ENCODE data around the gene LRRC73.
A peak's percentile ranks its signal among the peaks of the same experiment; 100 is the strongest.

LRRC73 gene

DNA sequence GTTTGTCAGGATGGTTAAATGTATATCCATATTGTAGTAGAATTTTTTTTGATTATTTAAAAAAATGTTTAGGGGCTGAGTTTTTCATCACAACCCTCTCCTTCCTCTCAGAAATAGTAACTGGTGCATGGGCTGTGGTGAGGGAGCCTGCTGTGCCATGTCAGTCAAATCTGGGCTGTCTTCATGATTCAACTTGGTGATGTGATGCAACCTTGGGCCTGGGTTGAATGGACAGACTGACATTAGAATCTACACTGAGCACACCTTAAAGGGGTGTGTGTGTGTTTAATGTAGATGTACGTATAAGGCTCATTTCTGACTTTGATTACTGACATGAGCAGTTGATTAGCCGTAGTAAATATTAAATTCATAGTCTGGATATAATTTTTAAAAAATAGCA, 29.1 kb downstream of the LRRC73 start:
- TF ChIP-seq SIN3A (IDR thresholded peaks at IDR 0.05; ENCODE audit: borderline replicate concordance, insufficient read depth, low read length) (no peak), TAF1 (IDR thresholded peaks at IDR 0.05; ENCODE audit: borderline replicate concordance, insufficient read depth, low read length) (no peak), FOXP2 (optimal IDR thresholded peaks at IDR 0.05; ENCODE audit: borderline replicate concordance, extremely low read depth, extremely low read length, insufficient read depth) (no peak), POLR2AphosphoS5 (IDR thresholded peaks at IDR 0.05; ENCODE audit: low read depth, low read length) (no peak)
- TF ChIP-seq, protein P1, sequence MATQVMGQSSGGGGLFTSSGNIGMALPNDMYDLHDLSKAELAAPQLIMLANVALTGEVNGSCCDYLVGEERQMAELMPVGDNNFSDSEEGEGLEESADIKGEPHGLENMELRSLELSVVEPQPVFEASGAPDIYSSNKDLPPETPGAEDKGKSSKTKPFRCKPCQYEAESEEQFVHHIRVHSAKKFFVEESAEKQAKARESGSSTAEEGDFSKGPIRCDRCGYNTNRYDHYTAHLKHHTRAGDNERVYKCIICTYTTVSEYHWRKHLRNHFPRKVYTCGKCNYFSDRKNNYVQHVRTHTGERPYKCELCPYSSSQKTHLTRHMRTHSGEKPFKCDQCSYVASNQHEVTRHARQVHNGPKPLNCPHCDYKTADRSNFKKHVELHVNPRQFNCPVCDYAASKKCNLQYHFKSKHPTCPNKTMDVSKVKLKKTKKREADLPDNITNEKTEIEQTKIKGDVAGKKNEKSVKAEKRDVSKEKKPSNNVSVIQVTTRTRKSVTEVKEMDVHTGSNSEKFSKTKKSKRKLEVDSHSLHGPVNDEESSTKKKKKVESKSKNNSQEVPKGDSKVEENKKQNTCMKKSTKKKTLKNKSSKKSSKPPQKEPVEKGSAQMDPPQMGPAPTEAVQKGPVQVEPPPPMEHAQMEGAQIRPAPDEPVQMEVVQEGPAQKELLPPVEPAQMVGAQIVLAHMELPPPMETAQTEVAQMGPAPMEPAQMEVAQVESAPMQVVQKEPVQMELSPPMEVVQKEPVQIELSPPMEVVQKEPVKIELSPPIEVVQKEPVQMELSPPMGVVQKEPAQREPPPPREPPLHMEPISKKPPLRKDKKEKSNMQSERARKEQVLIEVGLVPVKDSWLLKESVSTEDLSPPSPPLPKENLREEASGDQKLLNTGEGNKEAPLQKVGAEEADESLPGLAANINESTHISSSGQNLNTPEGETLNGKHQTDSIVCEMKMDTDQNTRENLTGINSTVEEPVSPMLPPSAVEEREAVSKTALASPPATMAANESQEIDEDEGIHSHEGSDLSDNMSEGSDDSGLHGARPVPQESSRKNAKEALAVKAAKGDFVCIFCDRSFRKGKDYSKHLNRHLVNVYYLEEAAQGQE (IDR thresholded peaks at IDR 0.05; ENCODE audit: insufficient read depth in 1 of 2, low read depth in 2 of 2, low read length in 2 of 2), result no peak

DNA sequence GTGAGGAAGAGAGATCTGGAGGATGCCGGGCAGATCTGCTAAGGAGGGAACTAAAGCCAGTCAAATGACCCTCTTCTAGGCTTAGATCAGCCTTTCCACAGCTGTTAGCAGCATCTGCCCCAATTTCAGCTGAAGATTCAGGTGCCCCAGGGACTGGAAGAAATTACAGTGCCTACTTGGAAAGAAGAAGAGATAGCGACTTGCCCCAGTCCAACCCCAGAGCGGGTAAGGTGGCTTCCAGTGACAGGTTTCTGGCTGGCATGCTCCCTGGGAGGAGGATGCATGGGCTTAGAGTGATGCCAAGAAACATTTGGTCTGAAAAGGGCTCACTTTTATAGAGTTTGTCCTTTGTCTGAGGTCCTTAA, 32.2 kb downstream of the LRRC73 start:
- TF ChIP-seq SIN3A (IDR thresholded peaks at IDR 0.05; ENCODE audit: borderline replicate concordance, insufficient read depth, low read length) (no peak), POLR2AphosphoS5 (IDR thresholded peaks at IDR 0.05; ENCODE audit: low read depth, low read length) (no peak), TAF1 (IDR thresholded peaks at IDR 0.05; ENCODE audit: borderline replicate concordance, insufficient read depth, low read length) (no peak), FOXP2 (optimal IDR thresholded peaks at IDR 0.05; ENCODE audit: borderline replicate concordance, extremely low read depth, extremely low read length, insufficient read depth) (no peak)
- TF ChIP-seq, protein P1 (IDR thresholded peaks at IDR 0.05; ENCODE audit: insufficient read depth in 1 of 2, low read depth in 2 of 2, low read length in 2 of 2), result no peak

DNA sequence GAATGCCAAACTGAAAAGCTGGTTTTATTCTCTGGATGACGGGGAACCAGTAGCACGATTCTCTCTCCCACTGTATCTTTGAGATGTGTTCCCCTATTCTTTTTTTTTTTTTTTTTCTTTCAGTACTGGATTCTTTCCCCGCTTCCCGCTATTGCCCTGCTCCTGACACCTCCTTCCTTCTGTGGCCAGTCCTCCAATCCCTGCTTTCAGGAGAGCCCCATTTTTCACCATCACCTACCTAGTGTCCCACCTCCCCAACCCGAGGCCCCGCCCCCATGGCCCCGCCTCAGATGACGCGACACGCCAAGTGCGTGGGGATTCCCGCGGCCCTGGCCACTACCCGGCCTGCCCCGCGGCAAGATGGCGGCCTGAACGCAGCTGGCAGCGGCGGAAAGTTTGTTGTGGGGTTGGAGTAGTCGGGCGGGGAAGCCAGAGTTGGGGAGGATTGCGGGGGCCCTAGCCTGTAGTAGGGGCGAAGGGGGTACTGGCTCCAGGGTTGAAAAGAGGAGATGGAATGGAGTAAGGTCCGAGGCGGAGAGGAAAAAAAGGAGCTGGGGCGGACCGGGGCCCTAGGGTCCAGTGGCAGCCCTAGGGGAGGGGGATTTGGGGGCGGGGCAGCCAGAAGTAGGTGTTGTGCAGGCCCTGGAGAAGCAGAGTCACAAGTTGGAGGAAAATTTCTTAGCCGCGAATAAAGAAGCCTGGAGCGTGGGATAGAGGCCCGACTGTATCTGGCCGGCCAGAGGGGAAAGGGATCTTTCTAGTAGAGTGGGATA, 32.7 kb downstream of the LRRC73 start, which contains the start of gene TJAP1:
Gene TJAP1, plus strand, starts transcription at position 336 of the 773 bp plus-strand sequence. CDS start 21,432 bp downstream, outside the sequence.
- TF ChIP-seq POLR2AphosphoS5 (IDR thresholded peaks at IDR 0.05; ENCODE audit: low read depth, low read length) (peak; percentile 99), FOXP2 (optimal IDR thresholded peaks at IDR 0.05; ENCODE audit: borderline replicate concordance, extremely low read depth, extremely low read length, insufficient read depth) (peak; percentile 40), TAF1 (IDR thresholded peaks at IDR 0.05; ENCODE audit: borderline replicate concordance, insufficient read depth, low read length) (peak; percentile 95), SIN3A (IDR thresholded peaks at IDR 0.05; ENCODE audit: borderline replicate concordance, insufficient read depth, low read length) (peak; percentile 93; the same call in 1 of the 2 replicates)
- TF ChIP-seq, protein P1 (IDR thresholded peaks at IDR 0.05; ENCODE audit: insufficient read depth in 1 of 2, low read depth in 2 of 2, low read length in 2 of 2), result 0 out of 4 replicates have a peak, but pooled peaks of 1 of the 2 experiments have one; percentile 40

DNA sequence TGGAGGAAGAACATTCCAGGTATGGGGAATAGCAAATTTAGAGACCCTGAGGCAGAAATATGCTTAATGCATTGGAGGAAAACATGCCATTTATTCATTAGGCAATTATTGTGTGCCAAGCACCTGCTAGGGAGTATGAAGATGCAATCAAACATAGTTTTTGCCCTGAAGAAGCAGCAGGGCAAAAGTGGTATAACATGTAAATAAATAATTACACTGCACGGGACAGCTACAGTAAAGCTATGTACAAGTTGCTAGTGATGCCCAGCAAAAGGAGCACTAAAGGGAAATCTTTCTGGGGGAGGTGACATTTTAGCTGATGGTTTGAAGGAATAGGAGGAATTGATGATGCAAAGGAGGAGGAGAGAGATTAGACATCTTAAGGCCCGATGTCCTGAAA, 33.4 kb downstream of the LRRC73 start:
- no peak for TF ChIP-seq TAF1 (IDR thresholded peaks at IDR 0.05; ENCODE audit: borderline replicate concordance, insufficient read depth, low read length)
- no peak for TF ChIP-seq POLR2AphosphoS5 (IDR thresholded peaks at IDR 0.05; ENCODE audit: low read depth, low read length)
- no peak for TF ChIP-seq FOXP2 (optimal IDR thresholded peaks at IDR 0.05; ENCODE audit: borderline replicate concordance, extremely low read depth, extremely low read length, insufficient read depth)
- TF ChIP-seq, protein P1 (IDR thresholded peaks at IDR 0.05; ENCODE audit: insufficient read depth in 1 of 2, low read depth in 2 of 2, low read length in 2 of 2), result no peak
